ENCODE results near the gene CCDC28A.
"Not testable (repeated sequence)": the region's sequence is repeated elsewhere in the genome, so short reads cannot be mapped to it uniquely, and the experiment has no call there.

CCDC28A gene

DNA sequence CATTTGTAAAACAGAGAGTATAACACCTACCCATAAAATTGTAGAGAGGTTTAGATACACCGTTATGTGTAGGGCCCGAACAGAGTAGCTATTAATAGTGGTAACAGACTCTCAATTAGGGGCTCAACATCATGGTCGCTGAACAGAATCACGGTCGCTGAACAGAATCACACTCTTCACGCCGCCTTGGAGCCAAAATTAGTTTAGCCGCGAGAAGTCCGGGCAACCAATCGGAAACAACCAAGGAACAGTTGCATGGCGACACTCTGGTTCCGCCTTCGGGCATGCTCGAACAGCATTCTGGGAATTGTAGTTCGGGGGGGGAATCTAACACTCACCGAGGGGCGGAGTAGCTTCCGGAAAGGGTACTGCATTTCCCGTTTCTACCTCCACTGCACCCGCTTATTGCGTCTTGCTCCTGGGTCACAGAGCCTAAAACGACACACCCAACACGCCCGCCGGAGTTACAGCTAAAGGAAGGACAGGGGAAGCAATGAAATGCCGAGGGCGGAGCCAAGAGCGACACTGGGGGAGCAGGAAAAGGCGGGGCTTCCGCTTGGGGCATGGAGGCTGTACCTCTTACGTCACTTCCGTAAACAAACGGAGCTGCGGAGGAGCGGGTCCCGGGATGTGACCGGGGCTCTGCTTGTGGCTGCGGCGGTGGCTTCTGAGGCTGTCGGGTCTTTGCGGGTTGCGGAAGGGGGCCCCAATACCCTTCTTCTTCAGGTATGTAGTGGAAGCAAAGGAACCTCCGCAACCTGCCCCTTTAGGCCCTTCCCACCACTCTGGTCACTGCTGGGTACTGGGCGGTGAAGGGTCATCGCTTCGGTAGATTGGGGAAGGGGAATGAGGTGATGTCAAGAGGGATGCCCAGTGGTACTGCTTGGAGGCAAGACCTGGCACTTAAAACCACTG lies at the start of gene CCDC28A:
TSS of gene CCDC28A (plus strand) at position 593 of the 915 bp plus-strand sequence. CDS start 2,352 bp downstream, outside the sequence.
- DNase-seq (ENCODE audit: low spot score) = peak; percentile 96

DNA sequence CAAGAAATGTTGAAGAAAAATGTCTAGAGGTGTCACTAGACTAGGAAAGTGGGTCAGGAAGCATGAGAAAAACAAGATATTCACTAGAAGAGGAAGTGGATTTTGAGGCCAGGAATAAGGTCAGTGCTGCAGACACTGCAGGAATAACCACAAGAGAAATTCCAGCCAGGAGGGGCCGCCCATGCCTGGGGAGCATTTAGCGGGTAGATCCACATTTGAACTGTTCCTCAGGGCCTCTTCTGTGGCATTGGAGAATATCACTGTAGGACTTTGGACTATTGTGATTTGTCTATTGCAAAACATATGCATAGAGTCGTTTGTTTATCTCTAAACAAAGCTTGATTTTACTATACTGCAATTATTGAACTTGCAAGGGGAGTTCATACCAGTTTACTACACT lies 49.6 kb upstream of the CCDC28A start:
- DNase-seq (ENCODE audit: low spot score) = no peak

DNA sequence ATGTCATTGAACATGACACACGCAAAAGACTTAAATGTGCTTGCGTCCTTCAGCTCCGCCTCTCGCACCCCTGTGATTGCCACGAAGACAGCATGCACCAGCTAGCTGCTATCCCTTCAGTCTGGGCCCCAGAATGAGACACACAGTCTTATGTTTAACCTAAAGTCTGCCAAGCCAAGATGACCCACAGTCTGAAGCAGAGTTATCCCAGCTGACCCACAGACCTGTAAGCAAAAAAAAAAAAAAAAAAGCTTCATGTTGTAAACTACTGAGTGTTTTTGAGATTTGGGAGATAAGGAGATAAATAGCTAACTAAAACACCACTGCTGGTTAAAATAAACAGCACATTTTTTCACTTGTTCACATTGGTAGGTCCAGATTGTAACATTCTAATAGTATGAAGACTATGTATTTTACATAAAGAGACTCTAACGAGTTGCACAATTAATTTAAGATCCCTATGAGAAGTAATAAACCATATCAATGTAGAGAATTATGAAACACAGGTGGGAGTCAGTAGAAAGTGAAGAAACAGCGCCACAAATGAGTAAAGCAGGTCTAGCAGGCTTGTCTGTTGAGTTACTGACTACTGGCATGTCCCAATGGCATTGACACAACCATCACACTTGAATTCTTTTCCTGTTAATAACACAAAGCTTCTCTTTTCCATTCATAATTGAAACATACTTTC lies 47.4 kb upstream of the CCDC28A start:
- DNase-seq (ENCODE audit: low spot score) = no peak

DNA sequence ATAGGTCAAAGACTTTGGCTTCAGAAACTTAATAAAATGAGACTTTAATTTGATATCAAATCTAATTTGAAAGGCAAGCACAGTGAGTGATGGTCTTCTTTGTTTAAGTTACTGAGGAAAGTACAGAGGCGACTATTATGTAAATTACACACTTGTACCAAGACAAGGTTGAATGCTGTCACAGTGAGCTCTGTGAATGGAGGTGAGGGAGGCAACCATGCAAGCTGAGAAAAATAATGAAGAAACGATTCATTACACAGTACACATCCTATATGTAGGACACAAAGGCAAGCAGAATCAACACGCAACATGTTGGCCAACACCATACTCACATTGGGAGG lies 46.8 kb upstream of the CCDC28A start:
- no peak for DNase-seq (ENCODE audit: low spot score)

DNA sequence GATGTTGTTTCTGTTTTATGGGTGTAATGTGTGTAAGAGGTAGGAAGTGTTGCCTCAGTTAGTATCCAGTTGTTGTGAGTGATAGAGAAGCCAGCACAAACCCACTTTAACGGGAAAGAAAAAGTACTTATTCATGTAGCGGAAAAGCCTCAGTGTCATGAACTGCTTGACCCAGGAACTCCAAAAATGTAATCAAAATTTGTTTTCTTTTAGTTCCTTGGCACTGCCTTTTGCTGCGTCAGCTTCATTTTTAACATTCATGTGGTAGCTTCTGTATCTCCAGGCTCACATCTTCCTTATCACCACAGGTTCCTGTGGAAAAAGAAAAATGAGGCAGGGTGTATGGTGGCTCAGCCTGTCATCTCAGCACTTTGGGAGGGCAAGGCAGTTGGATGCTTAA lies 46.4 kb upstream of the CCDC28A start:
- no peak for DNase-seq (ENCODE audit: low spot score)

DNA sequence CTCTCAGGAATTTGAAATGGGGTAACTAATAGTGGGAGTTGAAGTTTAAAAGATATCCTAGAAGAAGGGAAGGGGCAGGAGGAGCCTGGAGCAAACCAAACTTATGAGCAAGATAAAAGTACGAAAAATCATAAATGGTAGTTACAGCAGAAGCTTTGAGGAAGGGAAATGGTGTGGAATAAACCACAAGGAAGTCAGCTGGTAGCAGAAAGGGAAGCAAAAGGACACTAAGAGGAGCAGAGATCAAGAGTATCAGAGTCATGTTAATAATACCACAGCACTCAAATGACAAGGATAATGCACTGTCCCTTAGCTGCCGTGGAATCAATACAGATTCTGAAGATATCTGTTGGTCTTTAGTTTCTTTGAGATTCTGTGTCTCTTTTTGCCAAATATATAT lies 44.9 kb upstream of the CCDC28A start:
- DNase-seq (ENCODE audit: low spot score) = no peak

DNA sequence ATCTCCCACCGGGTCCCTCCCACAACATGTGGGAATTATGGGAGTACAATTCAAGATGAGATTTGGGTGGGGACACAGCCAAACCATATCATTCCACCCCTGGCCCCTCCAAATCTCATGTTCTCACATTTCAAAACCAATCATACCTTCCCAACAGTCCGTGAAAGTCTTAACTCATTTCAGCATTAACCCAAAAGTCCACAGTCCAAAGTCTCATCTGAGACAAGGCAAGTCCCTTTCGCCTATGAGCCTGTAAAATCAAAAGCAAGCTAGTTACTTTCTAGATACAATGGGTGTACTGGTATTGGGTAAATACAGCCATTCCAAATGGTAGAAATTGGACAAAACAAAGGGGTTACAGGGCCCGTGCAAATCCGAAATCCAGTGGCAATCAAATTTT lies 43.5 kb upstream of the CCDC28A start:
- DNase-seq (ENCODE audit: low spot score) = not testable (repeated sequence)

DNA sequence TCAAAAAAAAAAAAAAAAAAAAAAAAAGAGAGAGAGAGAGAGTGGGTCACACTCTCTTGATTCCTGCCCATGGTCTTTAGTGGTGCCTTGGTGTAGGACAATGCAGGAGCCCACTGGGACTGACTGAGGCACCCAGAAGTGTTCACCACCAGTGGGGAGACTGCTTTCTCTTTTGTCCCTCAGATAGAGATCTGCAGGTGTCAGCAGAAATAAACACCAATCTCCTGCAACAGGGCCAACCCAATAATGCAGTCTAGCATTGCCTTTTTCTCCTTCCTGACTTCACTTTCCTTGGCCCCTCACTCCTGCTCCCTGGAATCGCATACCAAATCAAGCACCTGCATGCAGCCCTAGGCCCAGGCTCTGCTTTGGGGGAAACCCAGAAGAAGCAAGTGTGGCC lies 39.0 kb upstream of the CCDC28A start:
- no peak for DNase-seq (ENCODE audit: low spot score)

DNA sequence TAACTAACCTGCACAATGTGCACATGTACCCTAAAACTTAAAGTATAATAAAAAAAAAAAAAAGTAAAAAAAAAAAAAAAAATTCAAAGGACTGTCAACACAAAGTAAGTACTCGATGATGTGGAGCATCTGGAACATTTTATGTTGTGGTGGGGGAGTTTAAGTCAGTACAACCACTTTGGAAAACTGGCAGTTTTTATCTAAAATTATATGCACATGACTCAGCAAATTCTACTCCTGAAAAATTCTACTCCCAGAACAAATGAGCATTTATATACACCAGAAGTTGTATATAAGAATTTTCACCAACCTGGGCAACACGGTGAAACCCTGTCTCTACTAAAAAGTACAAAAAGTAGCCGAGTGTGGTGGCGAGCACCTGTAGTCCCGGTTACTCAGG lies 36.9 kb upstream of the CCDC28A start:
- DNase-seq (ENCODE audit: low spot score) = no peak

DNA sequence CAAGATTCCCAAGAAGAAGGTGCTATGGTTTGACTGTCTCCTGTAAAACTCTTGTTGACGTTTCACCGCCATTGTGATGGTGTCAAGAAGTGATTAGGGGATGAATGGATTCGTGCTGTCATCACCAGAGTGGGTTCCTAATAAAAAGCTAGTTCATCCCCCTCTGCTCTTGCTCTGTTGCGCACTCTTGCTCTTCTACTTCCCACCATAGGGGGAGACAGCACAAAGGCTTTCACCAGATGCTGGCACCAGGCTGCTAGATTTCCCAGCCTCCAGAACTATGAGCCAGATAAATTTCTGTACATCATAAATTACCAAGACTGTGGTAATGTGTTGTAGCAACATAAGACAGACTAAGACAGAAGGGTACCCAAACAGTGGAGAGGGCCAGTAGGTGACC lies 21.6 kb upstream of the CCDC28A start:
- no peak for DNase-seq (ENCODE audit: low spot score)

DNA sequence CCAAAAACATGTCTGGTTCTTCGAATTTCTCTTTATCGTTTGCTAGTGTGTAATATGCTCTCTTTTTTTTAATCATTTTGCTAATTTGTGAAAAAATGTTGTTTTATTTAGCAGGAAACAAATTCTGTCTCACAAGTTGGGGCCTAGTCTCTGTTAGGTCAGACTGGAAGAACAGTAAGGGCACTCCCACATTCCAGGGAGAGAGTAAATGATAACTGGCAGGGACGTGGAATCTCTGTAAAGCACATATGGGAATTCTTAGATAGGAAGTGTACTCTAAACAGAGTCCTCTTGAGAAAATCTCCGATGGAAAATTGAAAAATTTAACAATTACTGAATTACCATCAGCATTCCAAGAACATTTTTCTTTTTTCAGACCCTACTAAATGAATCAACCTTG lies 16.4 kb upstream of the CCDC28A start:
- no peak for DNase-seq (ENCODE audit: low spot score)

DNA sequence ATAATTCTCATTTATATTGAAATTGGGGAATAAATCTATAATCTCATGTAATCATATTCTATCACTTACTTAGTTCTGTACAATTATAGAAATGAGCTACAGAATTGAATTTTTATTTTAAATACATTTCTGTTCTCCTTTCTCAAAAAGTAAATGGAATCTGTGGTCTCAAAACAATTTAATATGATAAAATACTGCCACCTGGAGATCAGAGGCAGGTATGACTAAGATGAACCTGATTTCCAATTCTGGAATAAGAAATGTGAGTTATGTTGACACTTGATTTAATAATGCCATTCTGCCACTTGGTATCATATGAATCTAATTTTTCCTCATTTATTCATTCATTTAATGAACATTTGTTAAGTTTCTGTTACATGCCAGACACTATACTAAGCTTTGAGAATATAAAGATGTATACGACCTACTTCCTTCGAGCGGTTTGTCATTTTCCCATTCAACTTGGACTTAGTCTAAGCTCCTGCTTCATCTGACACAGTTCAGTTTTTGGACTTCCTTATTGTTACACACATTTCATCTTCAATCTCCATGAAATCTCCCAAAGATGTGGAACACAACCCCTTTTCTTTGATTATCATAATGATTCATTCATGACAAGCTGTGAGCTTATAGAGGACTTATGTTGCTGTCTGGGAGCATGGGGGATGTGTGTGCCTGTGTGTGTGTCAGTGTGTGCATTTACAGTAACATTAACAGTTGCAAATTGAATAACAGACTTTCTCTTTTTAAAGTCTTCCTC lies 7.5 kb upstream of the CCDC28A start:
- DNase-seq (ENCODE audit: low spot score) = peak; percentile 20

DNA sequence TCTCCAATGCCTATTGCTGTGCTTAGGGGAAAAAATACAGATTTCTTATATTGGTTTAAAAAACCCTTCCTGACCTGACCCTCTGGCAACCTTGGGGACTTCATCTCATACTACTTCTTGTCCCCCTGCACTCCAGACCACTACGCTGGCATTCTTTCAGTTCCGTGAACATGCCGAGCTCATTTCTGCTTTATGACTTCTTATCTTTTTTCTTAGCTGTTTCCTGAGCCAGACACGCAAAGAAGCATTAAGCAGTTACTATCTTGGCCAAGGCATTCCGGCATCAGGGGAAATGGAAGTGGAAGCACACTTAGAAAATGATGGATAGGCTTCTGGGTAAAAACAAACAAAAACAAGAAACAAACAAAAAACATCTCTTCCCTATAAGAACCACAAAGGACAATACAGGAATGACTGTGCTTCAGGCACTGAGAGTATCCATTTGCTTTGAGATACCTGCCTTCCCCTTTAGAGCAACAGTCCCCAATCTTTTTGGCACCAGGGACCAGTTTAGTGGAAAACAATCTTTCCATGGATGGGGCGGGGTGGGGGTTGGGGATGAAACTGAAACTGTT lies 4.4 kb upstream of the CCDC28A start:
- DNase-seq (ENCODE audit: low spot score) = no peak

DNA sequence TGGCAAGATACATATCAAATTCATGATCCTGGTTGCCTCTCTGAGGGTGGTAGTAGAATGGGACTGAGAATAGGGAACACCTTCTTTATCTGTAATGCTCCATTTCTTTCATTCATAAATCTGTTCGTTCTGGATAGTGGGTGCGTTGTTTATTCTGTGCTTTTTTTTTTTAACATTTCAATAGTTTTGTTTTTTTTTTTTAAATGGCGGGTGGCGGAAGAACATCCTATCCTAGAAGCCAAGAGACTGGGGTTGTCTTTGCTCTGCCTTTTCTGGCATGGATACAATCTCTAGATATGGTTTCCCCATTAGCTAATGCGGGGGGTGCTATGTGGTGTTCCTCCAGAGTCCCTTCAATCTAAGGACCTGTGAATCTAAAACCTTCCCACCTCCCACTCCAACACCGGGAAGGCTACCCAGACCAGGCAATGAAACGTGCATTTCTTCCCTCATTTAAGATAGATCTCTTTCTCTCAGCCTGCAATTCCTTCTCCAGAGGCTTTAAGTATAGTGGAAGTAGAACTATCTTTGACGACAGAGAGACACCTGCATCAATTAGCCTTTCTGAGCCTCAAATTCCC lies 883 bp upstream of the CCDC28A start:
- DNase-seq (ENCODE audit: low spot score) = no peak

DNA sequence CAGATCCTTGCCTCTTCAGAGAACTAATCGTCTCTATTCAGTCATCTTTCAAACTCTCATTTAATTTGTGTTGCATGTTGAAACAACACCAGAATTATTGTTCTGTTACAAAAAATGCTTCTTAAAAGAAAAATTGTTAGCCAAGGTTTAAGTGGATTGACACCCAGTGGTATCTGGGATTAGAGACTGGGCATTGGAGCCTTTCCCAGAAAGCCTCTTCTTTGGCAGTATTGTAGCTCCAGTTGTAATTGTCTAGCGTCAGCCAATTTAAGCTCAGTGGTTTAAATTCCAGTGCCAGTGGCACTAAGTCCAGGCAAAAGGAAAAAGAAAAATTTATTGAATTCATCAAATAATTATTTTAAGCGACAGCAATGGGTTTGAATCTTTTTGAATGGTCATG lies 801 bp downstream of the CCDC28A start:
- peak; percentile 14 for DNase-seq (ENCODE audit: low spot score)

DNA sequence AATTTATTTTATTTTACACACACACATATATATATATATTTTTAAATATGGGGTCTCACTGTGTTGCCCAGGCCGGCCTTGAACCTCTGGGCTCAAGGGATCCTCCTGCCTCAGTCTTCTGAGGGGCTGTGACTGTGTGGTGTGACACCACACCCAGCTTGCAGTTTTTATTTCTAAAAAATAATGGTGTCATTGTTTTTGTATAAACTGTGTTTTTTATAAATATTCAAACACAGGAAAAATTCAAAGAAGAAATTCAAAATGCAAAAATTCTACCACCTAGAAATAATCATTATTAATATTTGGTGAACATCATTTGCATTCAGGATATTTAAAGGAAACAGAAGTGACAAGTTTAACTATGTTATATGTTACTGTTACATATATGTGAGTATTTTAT lies 3.1 kb downstream of the CCDC28A start:
- no peak for DNase-seq (ENCODE audit: low spot score)

DNA sequence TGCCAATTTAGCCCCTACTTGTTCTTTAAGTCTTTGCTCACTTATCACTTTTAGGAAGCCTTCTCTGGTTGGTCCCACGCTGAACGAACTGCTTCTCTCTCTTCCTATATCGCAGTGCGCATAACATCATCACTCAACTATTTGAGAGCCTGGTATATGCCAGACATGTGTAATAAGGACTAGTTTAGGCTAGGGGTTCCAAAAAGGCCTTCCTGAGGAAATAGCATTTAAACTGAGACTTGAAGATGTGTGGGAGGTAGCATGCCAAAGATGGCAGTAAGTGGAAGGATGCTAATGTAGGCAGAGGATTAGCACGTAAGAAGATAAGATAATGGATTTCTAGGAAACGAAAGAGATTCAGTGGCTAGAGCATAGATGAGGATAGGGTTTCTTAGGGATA lies 4.8 kb downstream of the CCDC28A start:
- DNase-seq (ENCODE audit: low spot score) = no peak

DNA sequence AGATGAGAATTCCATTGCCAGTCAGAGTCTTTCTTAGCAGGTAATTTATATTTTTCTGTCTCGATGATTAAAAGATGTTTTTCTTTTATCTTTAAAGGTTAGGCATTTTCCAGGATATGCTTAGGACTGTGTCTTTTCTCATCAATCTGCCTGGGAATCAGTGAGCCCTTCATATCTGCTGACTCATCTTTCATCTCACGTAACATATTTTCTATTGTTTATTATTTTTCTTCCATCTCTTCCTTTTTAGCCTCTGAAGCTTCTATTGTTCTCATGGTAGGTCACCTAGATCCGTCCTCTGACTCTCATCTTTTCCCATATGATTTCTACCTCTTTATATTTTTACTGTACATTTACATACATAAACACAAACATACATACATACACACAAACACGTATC lies 8.7 kb downstream of the CCDC28A start:
- DNase-seq (ENCODE audit: low spot score) = no peak

DNA sequence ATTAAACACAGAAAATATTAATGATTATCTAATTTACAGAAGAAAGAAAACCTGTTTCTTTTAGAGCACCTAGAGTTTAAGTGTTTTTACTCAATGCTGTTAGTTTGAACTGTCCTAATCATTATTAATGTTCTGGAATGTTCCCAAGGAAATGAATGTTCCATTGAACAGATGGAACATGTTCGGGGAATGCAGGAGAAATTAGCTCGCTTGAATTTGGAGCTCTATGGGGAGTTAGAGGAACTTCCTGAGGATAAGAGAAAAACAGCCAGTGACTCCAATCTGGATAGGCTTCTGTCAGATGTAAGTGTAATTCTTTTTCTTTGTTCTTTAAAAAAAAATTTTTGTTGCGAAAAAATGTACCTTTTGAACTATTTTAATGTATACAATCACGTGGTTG lies 11.5 kb downstream of the CCDC28A start:
- DNase-seq (ENCODE audit: low spot score) = no peak

DNA sequence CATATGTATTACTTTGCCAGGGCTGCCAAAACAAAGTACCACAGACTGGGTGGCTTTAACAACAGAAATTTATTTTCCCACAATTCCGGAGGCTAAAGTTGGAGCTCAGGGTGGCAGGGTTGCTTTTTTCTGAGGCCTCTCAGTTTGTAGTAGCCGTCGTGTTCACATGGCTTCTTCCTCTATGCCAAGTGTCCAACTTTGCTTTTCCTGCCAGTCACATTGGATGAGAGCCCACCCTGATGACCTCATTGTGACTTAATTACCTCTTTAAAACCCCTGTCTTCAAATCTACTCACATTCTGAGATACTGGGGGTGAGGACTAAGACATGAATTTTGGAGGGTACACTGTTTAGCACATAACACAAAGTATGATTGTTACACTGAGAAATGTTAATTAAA lies 12.4 kb downstream of the CCDC28A start:
- DNase-seq (ENCODE audit: low spot score) = peak; percentile 25

DNA sequence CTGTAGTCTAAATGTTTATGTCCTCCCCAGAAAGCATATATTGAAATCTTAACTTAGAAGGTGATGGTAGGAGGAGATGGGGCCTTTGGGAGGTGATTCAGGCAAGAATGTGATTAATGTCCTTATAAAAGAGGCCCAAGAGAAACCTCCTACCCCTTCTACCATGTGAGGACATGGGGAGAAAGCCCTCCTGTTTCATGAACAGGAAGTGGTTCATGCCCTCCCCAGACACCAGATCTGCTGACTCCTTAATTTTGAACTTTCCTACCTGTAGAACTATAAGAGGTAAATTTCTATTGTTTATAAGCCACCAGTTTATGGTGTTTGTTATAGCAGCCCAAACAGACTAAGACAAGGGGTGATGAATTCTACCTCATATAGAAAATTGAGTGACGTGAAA lies 13.6 kb downstream of the CCDC28A start:
- no peak for DNase-seq (ENCODE audit: low spot score)
